ENCODE data around the gene SYNE2. TPM values are rescaled to one million over a fixed set of nuclear protein-coding genes. Genes with fewer than 3 reads are reported as not detected.
"Not testable (repeated sequence)": the region's sequence is repeated elsewhere in the genome, so short reads cannot be mapped to it uniquely, and the experiment has no call there.

The SYNE2 gene
- total and polyA plus RNA-seq, 4 donors = 26.9 to 208 (median 67.9) TPM

GRCh38 chr14:64174922-64175782 lies 322.3 kb downstream of the SYNE2 start:
- Histone ChIP-seq H3K9me3 (ENCODE audit: control insufficient read depth in 4 of 4, insufficient read depth in 3 of 4, low read length in 3 of 4) (no peaks in the 10 kb centered on the region), H3K4me3 (no peak overlapping the region), H3K27me3 (ENCODE audit: control insufficient read depth in 3 of 3, insufficient read depth in 3 of 3, low read length in 2 of 3) (no peaks in the 10 kb centered on the region), H3K9ac (ENCODE audit: insufficient read depth in 1 of 2, low read length in 2 of 2) (no peak overlapping the region), H3K27ac (ENCODE audit: low read depth in 1 of 2, low read length in 1 of 2) (no peak overlapping the region), H3K36me3 (ENCODE audit: control insufficient read depth in 4 of 4, insufficient read depth in 4 of 4, low read length in 4 of 4) (peaks cover 7 to 31% (median 16%) of the 10 kb centered on the region in 4 donors), H3K4me1 (ENCODE audit: control insufficient read depth in 5 of 5, insufficient read depth in 5 of 5, low read length in 5 of 5) (peaks cover 0 to 3% (median 0%) of the 10 kb centered on the region in 5 donors)
- TF ChIP-seq CTCF (IDR thresholded peaks at IDR 0.05; ENCODE audit: control extremely low read depth, extremely low read depth) = no peak
- 93 to 94% methylated on average over 2 of the region's 2 CpGs for WGBS, 2 donors
- no peak for ATAC-seq (ENCODE audit: insufficient read depth, low FRiP score)
- DNase-seq = no peak

GRCh38 chr14:64176330-64176729 lies 323.5 kb downstream of the SYNE2 start:
- ATAC-seq (ENCODE audit: insufficient read depth, low FRiP score) = no peak
- Histone ChIP-seq H3K9me3 (ENCODE audit: control insufficient read depth in 4 of 4, insufficient read depth in 3 of 4, low read length in 3 of 4) (no peaks in the 10 kb centered on the region), H3K4me1 (ENCODE audit: control insufficient read depth in 5 of 5, insufficient read depth in 5 of 5, low read length in 5 of 5) (peaks cover 0 to 3% (median 0%) of the 10 kb centered on the region in 5 donors), H3K4me3 (no peak overlapping the region), H3K36me3 (ENCODE audit: control insufficient read depth in 4 of 4, insufficient read depth in 4 of 4, low read length in 4 of 4) (peaks cover 3 to 24% (median 12%) of the 10 kb centered on the region in 4 donors), H3K27ac (ENCODE audit: low read depth in 1 of 2, low read length in 1 of 2) (no peak overlapping the region), H3K9ac (ENCODE audit: insufficient read depth in 1 of 2, low read length in 2 of 2) (no peak overlapping the region), H3K27me3 (ENCODE audit: control insufficient read depth in 3 of 3, insufficient read depth in 3 of 3, low read length in 2 of 3) (no peaks in the 10 kb centered on the region)
- TF ChIP-seq CTCF (IDR thresholded peaks at IDR 0.05; ENCODE audit: control extremely low read depth, extremely low read depth) = no peak
- 86 to 98% methylated on average over 2 of the region's 2 CpGs for WGBS, 2 donors
- no peak for DNase-seq

- DNase-seq (no peak), ATAC-seq (ENCODE audit: insufficient read depth, low FRiP score) (no peak)
- Histone ChIP-seq H3K4me1 (ENCODE audit: control insufficient read depth in 5 of 5, insufficient read depth in 5 of 5, low read length in 5 of 5) (peaks cover 0 to 3% (median 0%) of the 10 kb centered on the region in 5 donors), H3K27me3 (ENCODE audit: control insufficient read depth in 3 of 3, insufficient read depth in 3 of 3, low read length in 2 of 3) (no peaks in the 10 kb centered on the region), H3K27ac (ENCODE audit: low read depth in 1 of 2, low read length in 1 of 2) (no peak overlapping the region), H3K36me3 (ENCODE audit: control insufficient read depth in 4 of 4, insufficient read depth in 4 of 4, low read length in 4 of 4) (peaks cover 3 to 14% (median 9%) of the 10 kb centered on the region in 4 donors), H3K4me3 (no peak overlapping the region), H3K9ac (ENCODE audit: insufficient read depth in 1 of 2, low read length in 2 of 2) (no peak overlapping the region), H3K9me3 (ENCODE audit: control insufficient read depth in 4 of 4, insufficient read depth in 3 of 4, low read length in 3 of 4) (no peaks in the 10 kb centered on the region)
- 96 to 97% methylated on average over 3 of the region's 3 CpGs for WGBS, 2 donors
- TF ChIP-seq CTCF (IDR thresholded peaks at IDR 0.05; ENCODE audit: control extremely low read depth, extremely low read depth) = no peak
Observed at GRCh38 chr14:64178814-64179213, 326.0 kb downstream of the SYNE2 start.

- 98 to 99% methylated on average over 28 to 40 of the region's 40 CpGs for WGBS, 2 donors
- not testable (repeated sequence) for DNase-seq
- peaks cover 8 to 14% (median 9%) of the 10 kb centered on the region in 4 donors for H3K36me3 ChIP-seq (ENCODE audit: control insufficient read depth in 4 of 4, insufficient read depth in 4 of 4, low read length in 4 of 4)
Observed at GRCh38 chr14:64182908-64183307, 330.1 kb downstream of the SYNE2 start.

More at GRCh38 chr14:64182908-64183307, 330.1 kb downstream of the SYNE2 start:
- not testable (repeated sequence) for H3K9ac ChIP-seq (ENCODE audit: insufficient read depth in 1 of 2, low read length in 2 of 2); H3K4me1 ChIP-seq (ENCODE audit: control insufficient read depth in 5 of 5, insufficient read depth in 5 of 5, low read length in 5 of 5); H3K27me3 ChIP-seq (ENCODE audit: control insufficient read depth in 3 of 3, insufficient read depth in 3 of 3, low read length in 2 of 3); H3K9me3 ChIP-seq (ENCODE audit: control insufficient read depth in 4 of 4, insufficient read depth in 3 of 4, low read length in 3 of 4); H3K4me3 ChIP-seq; H3K27ac ChIP-seq (ENCODE audit: low read depth in 1 of 2, low read length in 1 of 2); ATAC-seq (ENCODE audit: insufficient read depth, low FRiP score)

Measured in lung (tissue), 12 donors.